ENCODE results near the gene HS2ST1.

GRCh38 chr1:87004857-87005256 lies 90.4 kb downstream of the HS2ST1 start:
- TF ChIP-seq POLR2A (IDR thresholded peaks at IDR 0.05; ENCODE audit: low read length) (no peak), RAD21 (conservative IDR thresholded peaks at IDR 0.05 in 1 of 2, IDR thresholded peaks at IDR 0.05 in 1 of 2) (no peak), EP300 (IDR thresholded peaks at IDR 0.05) (no peak), CEBPB (IDR thresholded peaks at IDR 0.05) (no peak), POLR2AphosphoS2 (conservative IDR thresholded peaks at IDR 0.05; ENCODE audit: low read length) (no peak), ELK1 (IDR thresholded peaks at IDR 0.05; ENCODE audit: low read depth, low read length) (no peak), CTCF (IDR thresholded peaks at IDR 0.05) (no peak)
